ENCODE data around the gene FABP2.

- TF ChIP-seq CTCF (IDR thresholded peaks at IDR 0.05) (no peak), POLR2AphosphoS5 (IDR thresholded peaks at IDR 0.05) (no peak)
Observed at GRCh38 chr4:119328695-119329094, 6.8 kb upstream of the FABP2 start.

Measured in suprapubic skin (tissue), 3 donors.